ENCODE results near the gene KCNMB4.

Gene KCNMB4

DNA sequence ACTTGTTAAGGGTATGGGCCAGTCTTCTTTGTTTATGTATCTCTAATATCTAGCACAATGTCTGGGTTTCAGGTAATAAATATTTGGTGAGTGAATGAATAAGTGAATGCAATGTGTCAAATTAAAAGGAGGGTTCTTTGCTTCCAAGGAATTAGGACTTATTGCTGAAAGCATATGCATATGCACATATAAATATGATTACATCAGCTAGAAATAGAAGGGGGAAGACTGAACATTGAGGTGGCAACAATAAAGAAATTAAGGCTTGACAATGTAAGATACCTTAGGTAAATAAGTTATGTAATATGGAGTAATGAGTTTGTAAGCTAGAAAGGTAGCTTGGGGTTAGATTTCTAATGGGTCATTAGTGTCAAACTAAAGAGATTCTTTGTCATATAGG, 37.7 kb downstream of the KCNMB4 start:
- ATAC-seq, result no peak
- TF ChIP-seq CSDC2 (CRISPR knock-in tag; IDR thresholded peaks at IDR 0.05) (no peak), ZNF8 (CRISPR knock-in tag; IDR thresholded peaks at IDR 0.05) (no peak), ZFP30 (CRISPR knock-in tag; IDR thresholded peaks at IDR 0.05) (no peak), ZNF565 (CRISPR knock-in tag; conservative IDR thresholded peaks at IDR 0.05; ENCODE audit: low read depth) (no peak), ZC3H10 (CRISPR knock-in tag; IDR thresholded peaks at IDR 0.05) (no peak), GLIS3 (CRISPR knock-in tag; IDR thresholded peaks at IDR 0.05) (no peak)
- TF ChIP-seq, protein P1, sequence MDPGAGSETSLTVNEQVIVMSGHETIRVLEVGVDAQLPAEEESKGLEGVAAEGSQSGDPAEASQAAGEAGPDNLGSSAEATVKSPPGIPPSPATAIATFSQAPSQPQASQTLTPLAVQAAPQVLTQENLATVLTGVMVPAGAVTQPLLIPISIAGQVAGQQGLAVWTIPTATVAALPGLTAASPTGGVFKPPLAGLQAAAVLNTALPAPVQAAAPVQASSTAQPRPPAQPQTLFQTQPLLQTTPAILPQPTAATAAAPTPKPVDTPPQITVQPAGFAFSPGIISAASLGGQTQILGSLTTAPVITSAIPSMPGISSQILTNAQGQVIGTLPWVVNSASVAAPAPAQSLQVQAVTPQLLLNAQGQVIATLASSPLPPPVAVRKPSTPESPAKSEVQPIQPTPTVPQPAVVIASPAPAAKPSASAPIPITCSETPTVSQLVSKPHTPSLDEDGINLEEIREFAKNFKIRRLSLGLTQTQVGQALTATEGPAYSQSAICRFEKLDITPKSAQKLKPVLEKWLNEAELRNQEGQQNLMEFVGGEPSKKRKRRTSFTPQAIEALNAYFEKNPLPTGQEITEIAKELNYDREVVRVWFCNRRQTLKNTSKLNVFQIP (CRISPR knock-in tag; IDR thresholded peaks at IDR 0.05; ENCODE audit: borderline replicate concordance, low read depth), result no peak

DNA sequence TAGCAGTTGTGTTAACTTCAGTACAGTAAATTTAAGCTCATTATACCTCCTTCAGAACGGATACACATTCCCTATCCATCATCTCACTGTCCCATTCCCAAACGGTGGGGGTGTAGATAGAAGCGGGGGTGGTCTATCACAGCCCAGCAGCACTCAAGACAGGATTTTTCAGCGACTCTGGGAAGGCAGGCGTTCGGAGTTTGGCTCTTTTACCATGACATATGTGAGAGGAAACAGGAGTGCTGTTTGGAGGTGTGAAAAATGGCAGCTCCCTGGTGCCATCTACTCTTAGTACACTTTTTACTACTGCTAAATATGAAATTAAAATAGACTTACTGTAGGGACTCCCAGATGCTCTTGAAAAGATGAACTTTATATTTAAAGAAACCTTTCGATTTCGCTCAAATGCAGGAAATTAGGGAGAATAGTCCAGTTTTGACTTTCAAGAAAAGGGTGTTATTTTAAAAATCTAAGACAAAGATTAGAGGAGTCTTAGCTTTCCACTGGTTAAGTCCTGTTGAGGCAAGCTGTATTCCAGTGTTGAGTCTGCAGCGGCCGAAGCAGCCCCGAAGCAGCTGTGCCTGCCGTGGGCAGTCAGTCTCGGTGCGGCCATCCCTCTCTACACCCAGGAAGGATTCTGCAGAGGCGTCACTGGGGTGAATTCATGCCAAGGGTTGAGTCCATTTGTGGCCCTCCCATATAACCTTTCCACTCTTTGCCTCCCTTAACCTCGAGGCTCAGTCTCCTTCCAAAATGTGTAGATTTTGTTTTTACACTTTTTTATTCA, 42.1 kb downstream of the KCNMB4 start:
- ATAC-seq, result no peak

DNA sequence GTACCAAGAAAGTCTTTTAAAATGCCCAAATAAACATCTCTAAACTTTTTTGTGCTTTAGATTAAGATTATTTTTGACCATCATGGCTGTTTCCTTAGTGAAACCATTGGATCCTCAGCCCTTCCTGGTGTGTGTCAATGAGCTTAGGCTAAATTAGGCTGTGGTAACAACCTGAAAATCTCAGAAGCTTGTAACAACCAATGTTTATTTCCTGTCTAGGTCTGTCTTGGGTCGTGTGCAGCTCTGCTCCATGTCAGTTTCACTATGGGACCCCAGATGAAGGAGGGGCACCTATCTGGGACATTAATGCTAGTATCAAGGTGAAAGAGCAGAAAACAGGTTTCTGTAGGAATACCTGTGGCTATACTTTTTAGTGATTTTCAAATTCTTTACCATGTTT, 49.9 kb downstream of the KCNMB4 start:
- TF ChIP-seq ZFP30 (CRISPR knock-in tag; IDR thresholded peaks at IDR 0.05) (no peak), ZC3H10 (CRISPR knock-in tag; IDR thresholded peaks at IDR 0.05) (no peak)
- TF ChIP-seq, protein P2, sequence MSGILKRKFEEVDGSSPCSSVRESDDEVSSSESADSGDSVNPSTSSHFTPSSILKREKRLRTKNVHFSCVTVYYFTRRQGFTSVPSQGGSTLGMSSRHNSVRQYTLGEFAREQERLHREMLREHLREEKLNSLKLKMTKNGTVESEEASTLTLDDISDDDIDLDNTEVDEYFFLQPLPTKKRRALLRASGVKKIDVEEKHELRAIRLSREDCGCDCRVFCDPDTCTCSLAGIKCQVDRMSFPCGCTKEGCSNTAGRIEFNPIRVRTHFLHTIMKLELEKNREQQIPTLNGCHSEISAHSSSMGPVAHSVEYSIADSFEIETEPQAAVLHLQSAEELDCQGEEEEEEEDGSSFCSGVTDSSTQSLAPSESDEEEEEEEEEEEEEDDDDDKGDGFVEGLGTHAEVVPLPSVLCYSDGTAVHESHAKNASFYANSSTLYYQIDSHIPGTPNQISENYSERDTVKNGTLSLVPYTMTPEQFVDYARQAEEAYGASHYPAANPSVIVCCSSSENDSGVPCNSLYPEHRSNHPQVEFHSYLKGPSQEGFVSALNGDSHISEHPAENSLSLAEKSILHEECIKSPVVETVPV (CRISPR knock-in tag; IDR thresholded peaks at IDR 0.05), result no peak
- ATAC-seq, result no peak

More for the DNA sequence above, 42.1 kb downstream of the KCNMB4 start:
- no peak for TF ChIP-seq ESRRG (CRISPR knock-in tag; IDR thresholded peaks at IDR 0.05)
- TF ChIP-seq, protein P3, sequence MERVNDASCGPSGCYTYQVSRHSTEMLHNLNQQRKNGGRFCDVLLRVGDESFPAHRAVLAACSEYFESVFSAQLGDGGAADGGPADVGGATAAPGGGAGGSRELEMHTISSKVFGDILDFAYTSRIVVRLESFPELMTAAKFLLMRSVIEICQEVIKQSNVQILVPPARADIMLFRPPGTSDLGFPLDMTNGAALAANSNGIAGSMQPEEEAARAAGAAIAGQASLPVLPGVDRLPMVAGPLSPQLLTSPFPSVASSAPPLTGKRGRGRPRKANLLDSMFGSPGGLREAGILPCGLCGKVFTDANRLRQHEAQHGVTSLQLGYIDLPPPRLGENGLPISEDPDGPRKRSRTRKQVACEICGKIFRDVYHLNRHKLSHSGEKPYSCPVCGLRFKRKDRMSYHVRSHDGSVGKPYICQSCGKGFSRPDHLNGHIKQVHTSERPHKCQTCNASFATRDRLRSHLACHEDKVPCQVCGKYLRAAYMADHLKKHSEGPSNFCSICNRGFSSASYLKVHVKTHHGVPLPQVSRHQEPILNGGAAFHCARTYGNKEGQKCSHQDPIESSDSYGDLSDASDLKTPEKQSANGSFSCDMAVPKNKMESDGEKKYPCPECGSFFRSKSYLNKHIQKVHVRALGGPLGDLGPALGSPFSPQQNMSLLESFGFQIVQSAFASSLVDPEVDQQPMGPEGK (CRISPR knock-in tag; IDR thresholded peaks at IDR 0.05; ENCODE audit: borderline replicate concordance), result no peak
- TF ChIP-seq ZNF8 (CRISPR knock-in tag; IDR thresholded peaks at IDR 0.05), result no peak
- TF ChIP-seq CSDC2 (CRISPR knock-in tag; IDR thresholded peaks at IDR 0.05), result no peak
- TF ChIP-seq ZNF70 (CRISPR knock-in tag; IDR thresholded peaks at IDR 0.05), result no peak
- TF ChIP-seq, protein P4, sequence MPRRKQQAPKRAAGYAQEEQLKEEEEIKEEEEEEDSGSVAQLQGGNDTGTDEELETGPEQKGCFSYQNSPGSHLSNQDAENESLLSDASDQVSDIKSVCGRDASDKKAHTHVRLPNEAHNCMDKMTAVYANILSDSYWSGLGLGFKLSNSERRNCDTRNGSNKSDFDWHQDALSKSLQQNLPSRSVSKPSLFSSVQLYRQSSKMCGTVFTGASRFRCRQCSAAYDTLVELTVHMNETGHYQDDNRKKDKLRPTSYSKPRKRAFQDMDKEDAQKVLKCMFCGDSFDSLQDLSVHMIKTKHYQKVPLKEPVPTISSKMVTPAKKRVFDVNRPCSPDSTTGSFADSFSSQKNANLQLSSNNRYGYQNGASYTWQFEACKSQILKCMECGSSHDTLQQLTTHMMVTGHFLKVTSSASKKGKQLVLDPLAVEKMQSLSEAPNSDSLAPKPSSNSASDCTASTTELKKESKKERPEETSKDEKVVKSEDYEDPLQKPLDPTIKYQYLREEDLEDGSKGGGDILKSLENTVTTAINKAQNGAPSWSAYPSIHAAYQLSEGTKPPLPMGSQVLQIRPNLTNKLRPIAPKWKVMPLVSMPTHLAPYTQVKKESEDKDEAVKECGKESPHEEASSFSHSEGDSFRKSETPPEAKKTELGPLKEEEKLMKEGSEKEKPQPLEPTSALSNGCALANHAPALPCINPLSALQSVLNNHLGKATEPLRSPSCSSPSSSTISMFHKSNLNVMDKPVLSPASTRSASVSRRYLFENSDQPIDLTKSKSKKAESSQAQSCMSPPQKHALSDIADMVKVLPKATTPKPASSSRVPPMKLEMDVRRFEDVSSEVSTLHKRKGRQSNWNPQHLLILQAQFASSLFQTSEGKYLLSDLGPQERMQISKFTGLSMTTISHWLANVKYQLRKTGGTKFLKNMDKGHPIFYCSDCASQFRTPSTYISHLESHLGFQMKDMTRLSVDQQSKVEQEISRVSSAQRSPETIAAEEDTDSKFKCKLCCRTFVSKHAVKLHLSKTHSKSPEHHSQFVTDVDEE (CRISPR knock-in tag; IDR thresholded peaks at IDR 0.05), result no peak
- TF ChIP-seq ZFP30 (CRISPR knock-in tag; IDR thresholded peaks at IDR 0.05), result no peak
- TF ChIP-seq, protein P2 (CRISPR knock-in tag; IDR thresholded peaks at IDR 0.05), result no peak
- no peak for TF ChIP-seq ZNF565 (CRISPR knock-in tag; conservative IDR thresholded peaks at IDR 0.05; ENCODE audit: low read depth)
- no peak for TF ChIP-seq ARNTL (CRISPR knock-in tag; IDR thresholded peaks at IDR 0.05; ENCODE audit: borderline replicate concordance, low read depth)
- TF ChIP-seq, protein P1 (CRISPR knock-in tag; IDR thresholded peaks at IDR 0.05; ENCODE audit: borderline replicate concordance, low read depth), result no peak
- no peak for TF ChIP-seq GLIS3 (CRISPR knock-in tag; IDR thresholded peaks at IDR 0.05)

DNA sequence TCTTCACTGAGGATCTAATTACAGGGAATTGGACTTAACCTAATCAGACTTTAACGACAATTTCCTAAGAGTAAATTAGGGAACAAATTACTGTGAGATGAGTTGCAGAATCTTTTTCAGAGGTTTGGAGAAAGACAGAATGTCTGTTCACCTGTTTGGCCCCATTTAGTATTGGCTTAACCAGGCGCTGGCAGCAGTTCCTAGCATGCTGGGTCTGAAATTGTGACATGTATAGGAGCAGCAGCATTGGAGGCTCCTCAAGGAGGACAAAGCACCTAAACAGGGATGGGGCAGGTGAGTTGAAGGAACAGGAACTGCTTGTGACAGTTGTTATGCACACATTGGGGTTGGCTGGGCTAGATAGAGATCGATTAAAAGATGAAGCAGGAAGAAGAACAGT, 51.0 kb downstream of the KCNMB4 start:
- ATAC-seq, result no peak

More for the DNA sequence above, 51.0 kb downstream of the KCNMB4 start:
- no peak for TF ChIP-seq ARNTL (CRISPR knock-in tag; IDR thresholded peaks at IDR 0.05; ENCODE audit: borderline replicate concordance, low read depth)
- no peak for TF ChIP-seq ZFP30 (CRISPR knock-in tag; IDR thresholded peaks at IDR 0.05)

Data from SK-N-SH treated with all-trans-retinoic acid at 6 μM for 48 hours (cell line).